ENCODE results near the gene EML4.

DNA sequence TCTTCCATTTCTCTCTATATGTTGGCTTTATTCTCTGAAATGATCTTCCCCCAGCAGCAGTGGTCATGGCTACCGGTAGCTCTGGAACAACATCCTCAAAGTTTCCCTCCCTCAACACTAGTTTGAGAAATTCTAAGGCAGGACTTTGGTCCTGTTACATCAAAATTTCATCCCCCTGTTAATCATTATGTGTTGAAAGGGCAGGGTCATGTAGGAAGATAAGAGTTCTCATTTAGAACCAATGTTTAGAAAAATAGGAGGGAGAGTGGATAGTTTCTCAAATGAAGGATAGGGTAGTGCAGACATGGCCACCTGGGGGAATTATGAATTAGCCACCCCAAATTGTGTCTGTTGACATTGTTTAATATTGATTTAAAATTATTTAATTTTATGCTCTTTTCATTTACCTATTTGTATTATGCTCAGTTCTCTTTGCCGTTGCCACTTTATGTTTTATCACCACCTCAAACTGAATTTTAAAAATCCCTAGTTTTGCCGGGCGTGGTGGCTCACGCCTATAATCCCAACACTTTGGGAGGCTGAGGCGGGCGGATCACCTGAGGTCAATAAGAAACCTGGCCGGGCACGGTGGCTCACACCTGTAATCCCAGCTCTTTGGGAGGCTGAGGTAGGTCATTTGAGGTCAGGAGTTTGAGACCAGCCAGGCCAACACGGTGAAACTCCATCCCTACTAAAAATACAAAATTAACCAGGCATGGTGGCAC lies 22.3 kb downstream of the EML4 start:
- TF ChIP-seq, protein P1, sequence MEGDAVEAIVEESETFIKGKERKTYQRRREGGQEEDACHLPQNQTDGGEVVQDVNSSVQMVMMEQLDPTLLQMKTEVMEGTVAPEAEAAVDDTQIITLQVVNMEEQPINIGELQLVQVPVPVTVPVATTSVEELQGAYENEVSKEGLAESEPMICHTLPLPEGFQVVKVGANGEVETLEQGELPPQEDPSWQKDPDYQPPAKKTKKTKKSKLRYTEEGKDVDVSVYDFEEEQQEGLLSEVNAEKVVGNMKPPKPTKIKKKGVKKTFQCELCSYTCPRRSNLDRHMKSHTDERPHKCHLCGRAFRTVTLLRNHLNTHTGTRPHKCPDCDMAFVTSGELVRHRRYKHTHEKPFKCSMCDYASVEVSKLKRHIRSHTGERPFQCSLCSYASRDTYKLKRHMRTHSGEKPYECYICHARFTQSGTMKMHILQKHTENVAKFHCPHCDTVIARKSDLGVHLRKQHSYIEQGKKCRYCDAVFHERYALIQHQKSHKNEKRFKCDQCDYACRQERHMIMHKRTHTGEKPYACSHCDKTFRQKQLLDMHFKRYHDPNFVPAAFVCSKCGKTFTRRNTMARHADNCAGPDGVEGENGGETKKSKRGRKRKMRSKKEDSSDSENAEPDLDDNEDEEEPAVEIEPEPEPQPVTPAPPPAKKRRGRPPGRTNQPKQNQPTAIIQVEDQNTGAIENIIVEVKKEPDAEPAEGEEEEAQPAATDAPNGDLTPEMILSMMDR (IDR thresholded peaks at IDR 0.05; ENCODE audit: insufficient read depth, low read depth, low read length): no peak
- TF ChIP-seq EZH2 (IDR thresholded peaks at IDR 0.05; ENCODE audit: insufficient read depth, low read length): no peak

Measured in astrocyte (in vitro differentiated cells and primary cell).